ENCODE results near the gene UAP1.

Gene UAP1

GRCh38 chr1:162548170-162548569, 13.4 kb upstream of the UAP1 start:
- Histone ChIP-seq H3K36me3 (ENCODE audit: control insufficient read depth in 2 of 2, insufficient read depth in 2 of 2, low read length in 2 of 2) (no peaks in the 10 kb centered on the region), H3K4me1 (ENCODE audit: control insufficient read depth in 2 of 2, insufficient read depth in 2 of 2, low read length in 2 of 2) (peaks cover 0 to 3% of the 10 kb centered on the region in 2 donors), H3K27me3 (ENCODE audit: control insufficient read depth in 2 of 2, insufficient read depth in 2 of 2, low read length in 2 of 2) (no peaks in the 10 kb centered on the region), H3K9me3 (ENCODE audit: control insufficient read depth in 2 of 2, low read length in 2 of 2) (peaks cover 0 to 2% of the 10 kb centered on the region in 2 donors), H3K9ac (ENCODE audit: low read depth in 1 of 2, low read length in 2 of 2) (no peak overlapping the region), H3K4me3 (ENCODE audit: low read length in 2 of 2) (no peak overlapping the region), H3K27ac (ENCODE audit: low read depth in 2 of 2, low read length in 2 of 2) (no peak overlapping the region)

GRCh38 chr1:162549001-162549400, 12.5 kb upstream of the UAP1 start:
- Histone ChIP-seq H3K4me1 (ENCODE audit: control insufficient read depth in 2 of 2, insufficient read depth in 2 of 2, low read length in 2 of 2) (peaks cover 0 to 3% of the 10 kb centered on the region in 2 donors), H3K27ac (ENCODE audit: low read depth in 2 of 2, low read length in 2 of 2) (peak overlapping the region in 1 of 2 donors; percentile 11), H3K36me3 (ENCODE audit: control insufficient read depth in 2 of 2, insufficient read depth in 2 of 2, low read length in 2 of 2) (no peaks in the 10 kb centered on the region), H3K27me3 (ENCODE audit: control insufficient read depth in 2 of 2, insufficient read depth in 2 of 2, low read length in 2 of 2) (no peaks in the 10 kb centered on the region), H3K9ac (ENCODE audit: low read depth in 1 of 2, low read length in 2 of 2) (no peak overlapping the region), H3K4me3 (ENCODE audit: low read length in 2 of 2) (no peak overlapping the region), H3K9me3 (ENCODE audit: control insufficient read depth in 2 of 2, low read length in 2 of 2) (no peaks in the 10 kb centered on the region)

GRCh38 chr1:162550925-162551324, 10.6 kb upstream of the UAP1 start:
- Histone ChIP-seq H3K4me1 (ENCODE audit: control insufficient read depth in 2 of 2, insufficient read depth in 2 of 2, low read length in 2 of 2) (peaks cover 0 to 3% of the 10 kb centered on the region in 2 donors), H3K27ac (ENCODE audit: low read depth in 2 of 2, low read length in 2 of 2) (no peak overlapping the region), H3K9me3 (ENCODE audit: control insufficient read depth in 2 of 2, low read length in 2 of 2) (no peaks in the 10 kb centered on the region), H3K9ac (ENCODE audit: low read depth in 1 of 2, low read length in 2 of 2) (no peak overlapping the region), H3K27me3 (ENCODE audit: control insufficient read depth in 2 of 2, insufficient read depth in 2 of 2, low read length in 2 of 2) (no peaks in the 10 kb centered on the region), H3K4me3 (ENCODE audit: low read length in 2 of 2) (no peak overlapping the region), H3K36me3 (ENCODE audit: control insufficient read depth in 2 of 2, insufficient read depth in 2 of 2, low read length in 2 of 2) (no peaks in the 10 kb centered on the region)

- no peak overlapping the region for H3K4me3 ChIP-seq (ENCODE audit: low read length in 2 of 2)
- no peaks in the 10 kb centered on the region for H3K36me3 ChIP-seq (ENCODE audit: control insufficient read depth in 2 of 2, insufficient read depth in 2 of 2, low read length in 2 of 2)
- no peaks in the 10 kb centered on the region for H3K27me3 ChIP-seq (ENCODE audit: control insufficient read depth in 2 of 2, insufficient read depth in 2 of 2, low read length in 2 of 2)
- H3K9me3 ChIP-seq (ENCODE audit: control insufficient read depth in 2 of 2, low read length in 2 of 2), result no peaks in the 10 kb centered on the region
- H3K4me1 ChIP-seq (ENCODE audit: control insufficient read depth in 2 of 2, insufficient read depth in 2 of 2, low read length in 2 of 2), result peaks cover 0 to 3% of the 10 kb centered on the region in 2 donors
- H3K27ac ChIP-seq (ENCODE audit: low read depth in 2 of 2, low read length in 2 of 2), result no peak overlapping the region
- no peak overlapping the region for H3K9ac ChIP-seq (ENCODE audit: low read depth in 1 of 2, low read length in 2 of 2)
Measured at GRCh38 chr1:162551969-162552683, 9.4 kb upstream of the UAP1 start.

GRCh38 chr1:162552684-162553252, 8.8 kb upstream of the UAP1 start:
- H3K4me1 ChIP-seq (ENCODE audit: control insufficient read depth in 2 of 2, insufficient read depth in 2 of 2, low read length in 2 of 2), result peaks cover 0 to 3% of the 10 kb centered on the region in 2 donors
- H3K9ac ChIP-seq (ENCODE audit: low read depth in 1 of 2, low read length in 2 of 2), result no peak overlapping the region
- no peak overlapping the region for H3K27ac ChIP-seq (ENCODE audit: low read depth in 2 of 2, low read length in 2 of 2)
- no peak overlapping the region for H3K4me3 ChIP-seq (ENCODE audit: low read length in 2 of 2)
- H3K27me3 ChIP-seq (ENCODE audit: control insufficient read depth in 2 of 2, insufficient read depth in 2 of 2, low read length in 2 of 2), result no peaks in the 10 kb centered on the region
- no peaks in the 10 kb centered on the region for H3K36me3 ChIP-seq (ENCODE audit: control insufficient read depth in 2 of 2, insufficient read depth in 2 of 2, low read length in 2 of 2)
- no peaks in the 10 kb centered on the region for H3K9me3 ChIP-seq (ENCODE audit: control insufficient read depth in 2 of 2, low read length in 2 of 2)

- Histone ChIP-seq H3K27ac (ENCODE audit: low read depth in 2 of 2, low read length in 2 of 2) (no peak overlapping the region), H3K27me3 (ENCODE audit: control insufficient read depth in 2 of 2, insufficient read depth in 2 of 2, low read length in 2 of 2) (no peaks in the 10 kb centered on the region), H3K36me3 (ENCODE audit: control insufficient read depth in 2 of 2, insufficient read depth in 2 of 2, low read length in 2 of 2) (no peaks in the 10 kb centered on the region), H3K9ac (ENCODE audit: low read depth in 1 of 2, low read length in 2 of 2) (no peak overlapping the region), H3K4me3 (ENCODE audit: low read length in 2 of 2) (no peak overlapping the region), H3K9me3 (ENCODE audit: control insufficient read depth in 2 of 2, low read length in 2 of 2) (no peaks in the 10 kb centered on the region), H3K4me1 (ENCODE audit: control insufficient read depth in 2 of 2, insufficient read depth in 2 of 2, low read length in 2 of 2) (no peaks in the 10 kb centered on the region)
Measured at GRCh38 chr1:162554258-162554657, 7.3 kb upstream of the UAP1 start.

- Histone ChIP-seq H3K27ac (ENCODE audit: low read depth in 2 of 2, low read length in 2 of 2) (peak overlapping the region; percentile 38 to 46), H3K9me3 (ENCODE audit: control insufficient read depth in 2 of 2, low read length in 2 of 2) (no peaks in the 10 kb centered on the region)
Measured at GRCh38 chr1:162557536-162557935, 4.0 kb upstream of the UAP1 start.

GRCh38 chr1:162560303-162561036, 1.1 kb upstream of the UAP1 start:
- H3K27ac ChIP-seq (ENCODE audit: low read depth in 2 of 2, low read length in 2 of 2), result peak overlapping the region; percentile 98 to 99
- peaks cover 0 to under 1% of the 10 kb centered on the region in 2 donors for H3K36me3 ChIP-seq (ENCODE audit: control insufficient read depth in 2 of 2, insufficient read depth in 2 of 2, low read length in 2 of 2)
- H3K4me1 ChIP-seq (ENCODE audit: control insufficient read depth in 2 of 2, insufficient read depth in 2 of 2, low read length in 2 of 2), result peaks cover 10 to 29% of the 10 kb centered on the region in 2 donors
- no peaks in the 10 kb centered on the region for H3K27me3 ChIP-seq (ENCODE audit: control insufficient read depth in 2 of 2, insufficient read depth in 2 of 2, low read length in 2 of 2)
- peak overlapping the region; percentile 78 to 92 for H3K4me3 ChIP-seq (ENCODE audit: low read length in 2 of 2)
- no peaks in the 10 kb centered on the region for H3K9me3 ChIP-seq (ENCODE audit: control insufficient read depth in 2 of 2, low read length in 2 of 2)
- peak overlapping the region; percentile 79 to 83 for H3K9ac ChIP-seq (ENCODE audit: low read depth in 1 of 2, low read length in 2 of 2)

More at GRCh38 chr1:162557536-162557935, 4.0 kb upstream of the UAP1 start:
- Histone ChIP-seq H3K4me1 (ENCODE audit: control insufficient read depth in 2 of 2, insufficient read depth in 2 of 2, low read length in 2 of 2) (peaks cover 10 to 17% of the 10 kb centered on the region in 2 donors), H3K9ac (ENCODE audit: low read depth in 1 of 2, low read length in 2 of 2) (no peak overlapping the region), H3K36me3 (ENCODE audit: control insufficient read depth in 2 of 2, insufficient read depth in 2 of 2, low read length in 2 of 2) (no peaks in the 10 kb centered on the region), H3K27me3 (ENCODE audit: control insufficient read depth in 2 of 2, insufficient read depth in 2 of 2, low read length in 2 of 2) (no peaks in the 10 kb centered on the region), H3K4me3 (ENCODE audit: low read length in 2 of 2) (no peak overlapping the region)

GRCh38 chr1:162561037-162561615, 396 bp upstream of the UAP1 start:
- peak overlapping the region; percentile 79 to 100 for H3K9ac ChIP-seq (ENCODE audit: low read depth in 1 of 2, low read length in 2 of 2)
- H3K4me1 ChIP-seq (ENCODE audit: control insufficient read depth in 2 of 2, insufficient read depth in 2 of 2, low read length in 2 of 2), result peaks cover 10 to 30% of the 10 kb centered on the region in 2 donors
- peaks cover 3 to 4% of the 10 kb centered on the region in 2 donors for H3K36me3 ChIP-seq (ENCODE audit: control insufficient read depth in 2 of 2, insufficient read depth in 2 of 2, low read length in 2 of 2)
- H3K4me3 ChIP-seq (ENCODE audit: low read length in 2 of 2), result peak overlapping the region; percentile 90 to 92
- H3K27ac ChIP-seq (ENCODE audit: low read depth in 2 of 2, low read length in 2 of 2), result peak overlapping the region; percentile 98 to 99
- no peaks in the 10 kb centered on the region for H3K27me3 ChIP-seq (ENCODE audit: control insufficient read depth in 2 of 2, insufficient read depth in 2 of 2, low read length in 2 of 2)
- no peaks in the 10 kb centered on the region for H3K9me3 ChIP-seq (ENCODE audit: control insufficient read depth in 2 of 2, low read length in 2 of 2)

GRCh38 chr1:162562470-162562828, 927 bp downstream of the UAP1 start:
- Histone ChIP-seq H3K36me3 (ENCODE audit: control insufficient read depth in 2 of 2, insufficient read depth in 2 of 2, low read length in 2 of 2) (peaks cover 14 to 15% of the 10 kb centered on the region in 2 donors), H3K27ac (ENCODE audit: low read depth in 2 of 2, low read length in 2 of 2) (peak overlapping the region; percentile 98 to 99), H3K9ac (ENCODE audit: low read depth in 1 of 2, low read length in 2 of 2) (peak overlapping the region; percentile 91 to 100), H3K9me3 (ENCODE audit: control insufficient read depth in 2 of 2, low read length in 2 of 2) (no peaks in the 10 kb centered on the region), H3K4me3 (ENCODE audit: low read length in 2 of 2) (peak overlapping the region; percentile 90 to 92), H3K4me1 (ENCODE audit: control insufficient read depth in 2 of 2, insufficient read depth in 2 of 2, low read length in 2 of 2) (peaks cover 10 to 35% of the 10 kb centered on the region in 2 donors), H3K27me3 (ENCODE audit: control insufficient read depth in 2 of 2, insufficient read depth in 2 of 2, low read length in 2 of 2) (no peaks in the 10 kb centered on the region)
